ENCODE measurements around the gene GEMIN2.
"Not testable (repeated sequence)": the region's sequence is repeated elsewhere in the genome, so short reads cannot be mapped to it uniquely, and the experiment has no call there.

Gene GEMIN2

GRCh38 chr14:39140170-39140569, 26.0 kb downstream of the GEMIN2 start:
- in situ Hi-C loops (cut with HindIII; ENCODE audit: low pct_ligation_motif_present, low sequenced_read_pairs): no loop called here
- no peak for TF ChIP-seq CTCF (IDR thresholded peaks at IDR 0.05; ENCODE audit: low read depth, low read length, missing control alignments)
- H3K36me3 ChIP-seq (replicated peaks): peaks cover 11% of the 10 kb centered on the region

GRCh38 chr14:39141623-39142022, 27.5 kb downstream of the GEMIN2 start:
- H3K27me3 ChIP-seq (replicated peaks); H3K27ac ChIP-seq; H3K36me3 ChIP-seq (replicated peaks); H3K4me3 ChIP-seq (ENCODE audit: low read depth, low read length); DNase-seq; in situ Hi-C loops (cut with HindIII; ENCODE audit: low pct_ligation_motif_present, low sequenced_read_pairs): not testable (repeated sequence)

More at GRCh38 chr14:39140170-39140569, 26.0 kb downstream of the GEMIN2 start:
- H3K4me3 ChIP-seq (ENCODE audit: low read depth, low read length): no peak overlapping the region
- no peak for DNase-seq
- H3K27ac ChIP-seq: no peak overlapping the region
- H3K27me3 ChIP-seq (replicated peaks): no peaks in the 10 kb centered on the region

GRCh38 chr14:39143226-39143625, 29.1 kb downstream of the GEMIN2 start:
- in situ Hi-C loops (cut with HindIII; ENCODE audit: low pct_ligation_motif_present, low sequenced_read_pairs); DNase-seq; H3K27ac ChIP-seq; H3K4me3 ChIP-seq (ENCODE audit: low read depth, low read length); H3K27me3 ChIP-seq (replicated peaks): not testable (repeated sequence)
- peaks cover 13% of the 10 kb centered on the region for H3K36me3 ChIP-seq (replicated peaks)

- in situ Hi-C loops (cut with HindIII; ENCODE audit: low pct_ligation_motif_present, low sequenced_read_pairs): no loop called here
- Histone ChIP-seq H3K4me3 (ENCODE audit: low read depth, low read length) (no peak overlapping the region), H3K27me3 (replicated peaks) (no peaks in the 10 kb centered on the region), H3K27ac (no peak overlapping the region), H3K36me3 (replicated peaks) (peaks cover 15% of the 10 kb centered on the region)
- DNase-seq: no peak
- no peak for TF ChIP-seq CTCF (IDR thresholded peaks at IDR 0.05; ENCODE audit: low read depth, low read length, missing control alignments)
These were observed 31.3 kb downstream of the GEMIN2 start for GRCh38 chr14:39145266-39145966.

- Histone ChIP-seq H3K27me3 (replicated peaks) (no peaks in the 10 kb centered on the region), H3K36me3 (replicated peaks) (peaks cover 22% of the 10 kb centered on the region), H3K27ac (no peak overlapping the region), H3K4me3 (ENCODE audit: low read depth, low read length) (no peak overlapping the region)
- DNase-seq: no peak
- in situ Hi-C loops (cut with HindIII; ENCODE audit: low pct_ligation_motif_present, low sequenced_read_pairs): no loop called here
- TF ChIP-seq CTCF (IDR thresholded peaks at IDR 0.05; ENCODE audit: low read depth, low read length, missing control alignments): no peak
These were observed 40.6 kb downstream of the GEMIN2 start for GRCh38 chr14:39154594-39155189.

- Histone ChIP-seq H3K27me3 (replicated peaks) (no peaks in the 10 kb centered on the region), H3K27ac (no peak overlapping the region), H3K4me3 (ENCODE audit: low read depth, low read length) (no peak overlapping the region), H3K36me3 (replicated peaks) (peaks cover 13% of the 10 kb centered on the region)
- DNase-seq: no peak
- TF ChIP-seq CTCF (IDR thresholded peaks at IDR 0.05; ENCODE audit: low read depth, low read length, missing control alignments): no peak
- in situ Hi-C loops (cut with HindIII; ENCODE audit: low pct_ligation_motif_present, low sequenced_read_pairs): no loop called here
These were observed 43.4 kb downstream of the GEMIN2 start for GRCh38 chr14:39157491-39157890.

All from brain microvascular endothelial cell (primary cell).